Measurements from ENCODE around the gene TMTC2. TPM values are rescaled to one million over a fixed set of nuclear protein-coding genes. Genes with fewer than 3 reads are reported as not detected.

TMTC2 gene
- total RNA-seq, 2 experiments from 2014 or later, result 2.5 to 3.1 TPM

DNA sequence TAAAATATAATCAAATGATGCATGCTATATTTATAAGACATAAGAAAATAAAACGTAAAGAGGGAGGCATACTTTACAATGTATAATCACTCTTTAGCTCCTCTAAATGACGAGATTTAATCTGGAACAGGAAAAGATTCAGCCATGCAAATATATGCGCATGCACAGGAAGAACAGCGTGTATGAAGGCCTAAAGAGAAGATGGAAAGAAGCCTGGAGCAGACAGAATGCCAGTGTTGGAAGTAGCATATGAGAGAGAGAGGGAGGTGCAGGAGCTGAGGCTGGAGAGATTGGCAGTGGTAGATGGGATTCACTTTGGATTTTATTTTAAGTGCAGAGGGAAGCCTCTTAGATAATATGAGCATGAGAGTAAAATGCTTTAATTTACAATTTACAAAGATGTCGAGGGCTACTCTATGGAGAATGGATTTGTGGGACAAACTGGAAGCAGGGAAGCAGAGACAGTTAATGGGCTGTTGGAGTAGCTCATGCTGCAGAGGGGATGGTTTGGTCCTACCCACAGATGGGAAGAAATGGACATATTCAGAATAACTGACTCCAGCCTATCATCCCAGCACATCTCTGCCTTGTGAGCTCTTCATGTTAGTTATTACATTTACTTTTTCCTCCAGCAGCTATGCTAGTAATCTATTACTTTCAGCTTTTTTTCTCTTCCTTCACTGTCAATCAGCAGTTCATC is 411.1 kb downstream of the TMTC2 start:
- no peak for TF ChIP-seq CTCF (IDR thresholded peaks at IDR 0.05)
- no peaks in the 10 kb centered on the region for H3K4me1 Mint-ChIP-seq (ENCODE audit: low read depth)
- H3K9me3 Mint-ChIP-seq, result peaks cover 2% of the 10 kb centered on the region
- no peak overlapping the region for H3K27ac Mint-ChIP-seq
- no peak for DNase-seq
- POLR2A ChIA-PET, result no interaction called here
- H3K4me3 Mint-ChIP-seq, result no peak overlapping the region
- H3K36me3 Mint-ChIP-seq (ENCODE audit: low read depth), result no peaks in the 10 kb centered on the region
- no peaks in the 10 kb centered on the region for H3K27me3 Mint-ChIP-seq
- CTCF ChIA-PET, result no interaction called here
- no peak for ATAC-seq
- intact Hi-C loops (cut with micrococcal nuclease), result no loop called here

- DNase-seq (no peak), ATAC-seq (no peak)
- Mint-ChIP-seq H3K4me3 (no peak overlapping the region), H3K9me3 (peaks cover 2% of the 10 kb centered on the region), H3K36me3 (ENCODE audit: low read depth) (no peaks in the 10 kb centered on the region), H3K27me3 (no peaks in the 10 kb centered on the region), H3K4me1 (ENCODE audit: low read depth) (no peaks in the 10 kb centered on the region), H3K27ac (no peak overlapping the region)
- ChIA-PET POLR2A (no interaction called here), CTCF (no interaction called here)
- no peak for TF ChIP-seq CTCF (IDR thresholded peaks at IDR 0.05)
- intact Hi-C loops (cut with micrococcal nuclease), result no loop called here
Measured at GRCh38 chr12:83099436-83099835, 412.7 kb downstream of the TMTC2 start.

GRCh38 chr12:83102499-83102898 is 415.8 kb downstream of the TMTC2 start:
- ChIA-PET CTCF (no interaction called here), POLR2A (no interaction called here)
- Mint-ChIP-seq H3K27ac (no peak overlapping the region), H3K9me3 (no peaks in the 10 kb centered on the region), H3K36me3 (ENCODE audit: low read depth) (no peaks in the 10 kb centered on the region), H3K4me3 (no peak overlapping the region), H3K27me3 (no peaks in the 10 kb centered on the region), H3K4me1 (ENCODE audit: low read depth) (no peaks in the 10 kb centered on the region)
- ATAC-seq (no peak), DNase-seq (no peak)
- intact Hi-C loops (cut with micrococcal nuclease), result no loop called here
- no peak for TF ChIP-seq CTCF (IDR thresholded peaks at IDR 0.05)

- Mint-ChIP-seq H3K27me3 (no peaks in the 10 kb centered on the region), H3K36me3 (ENCODE audit: low read depth) (no peaks in the 10 kb centered on the region), H3K27ac (no peak overlapping the region), H3K9me3 (no peaks in the 10 kb centered on the region), H3K4me1 (ENCODE audit: low read depth) (no peaks in the 10 kb centered on the region), H3K4me3 (no peak overlapping the region)
- intact Hi-C loops (cut with micrococcal nuclease), result no loop called here
- ChIA-PET CTCF (no interaction called here), POLR2A (no interaction called here)
- DNase-seq (no peak), ATAC-seq (no peak)
- TF ChIP-seq CTCF (IDR thresholded peaks at IDR 0.05), result no peak
Measured at GRCh38 chr12:83106873-83107272, 420.2 kb downstream of the TMTC2 start.

- Mint-ChIP-seq H3K27me3 (no peaks in the 10 kb centered on the region), H3K36me3 (ENCODE audit: low read depth) (no peaks in the 10 kb centered on the region), H3K4me1 (ENCODE audit: low read depth) (no peaks in the 10 kb centered on the region), H3K4me3 (no peak overlapping the region), H3K9me3 (no peaks in the 10 kb centered on the region), H3K27ac (no peak overlapping the region)
- TF ChIP-seq CTCF (IDR thresholded peaks at IDR 0.05), result no peak
- CTCF ChIA-PET, result no interaction called here
- ATAC-seq (no peak), DNase-seq (no peak)
- POLR2A ChIA-PET, result no interaction called here
- intact Hi-C loops (cut with micrococcal nuclease), result no loop called here
Measured at GRCh38 chr12:83110424-83110823, 423.7 kb downstream of the TMTC2 start.

Data from activated CD8-positive, alpha-beta T cell treated with anti-CD3 and anti-CD28 coated beads for 36 hours (primary cell).